Right hindlimb (tissue), 1 donor: Measurements from ENCODE around the gene DNM2.
A peak's percentile ranks its signal among the peaks of the same experiment; 100 is the strongest.
"Not testable (repeated sequence)": the region's sequence is repeated elsewhere in the genome, so short reads cannot be mapped to it uniquely, and the experiment has no call there.

Source experiments
- DNase-seq: peaks from one replicate; pipeline ENCODE4 v3.0.0-alpha.2; 2018

Gene DNM2

DNA sequence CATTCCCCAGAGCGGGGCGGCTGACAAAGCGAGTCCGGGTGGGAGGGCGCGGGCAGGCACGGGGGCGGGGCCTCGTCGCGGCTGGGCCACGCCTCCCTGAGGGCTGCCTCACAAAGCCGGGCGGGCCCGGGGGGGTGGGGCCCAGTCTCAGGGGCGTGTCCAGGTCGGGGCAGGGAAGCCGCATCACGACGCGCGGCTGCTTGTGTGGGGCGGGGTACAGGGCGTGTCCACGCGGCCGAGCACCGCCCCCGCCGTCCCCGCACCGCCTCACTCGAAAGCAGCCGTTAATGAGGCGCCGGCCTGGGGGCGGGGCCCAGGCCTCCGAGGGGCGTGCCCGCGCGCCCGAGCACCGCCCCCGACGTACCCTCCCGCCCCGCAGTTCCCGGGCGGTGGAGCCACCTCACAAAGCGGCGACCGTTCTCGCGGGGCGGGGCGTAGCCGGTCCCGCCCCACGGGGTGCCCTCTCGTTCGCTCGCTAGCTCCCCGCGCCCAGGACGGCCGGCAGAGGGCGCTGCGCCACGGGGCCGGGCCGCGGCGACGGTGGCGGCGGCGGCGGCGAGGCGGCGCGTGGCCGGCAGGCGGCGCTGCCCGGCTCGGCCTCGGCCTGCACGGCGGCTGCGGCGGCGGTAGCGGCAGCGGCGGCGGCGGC lies 153.2 kb downstream of the DNM2 start, which contains the start of gene CARM1:
TSS of gene CARM1 (plus strand) at position 599 of the 649 bp plus-strand sequence. CDS start 150 bp downstream, outside the sequence.
- peak; percentile 100 for DNase-seq

DNA sequence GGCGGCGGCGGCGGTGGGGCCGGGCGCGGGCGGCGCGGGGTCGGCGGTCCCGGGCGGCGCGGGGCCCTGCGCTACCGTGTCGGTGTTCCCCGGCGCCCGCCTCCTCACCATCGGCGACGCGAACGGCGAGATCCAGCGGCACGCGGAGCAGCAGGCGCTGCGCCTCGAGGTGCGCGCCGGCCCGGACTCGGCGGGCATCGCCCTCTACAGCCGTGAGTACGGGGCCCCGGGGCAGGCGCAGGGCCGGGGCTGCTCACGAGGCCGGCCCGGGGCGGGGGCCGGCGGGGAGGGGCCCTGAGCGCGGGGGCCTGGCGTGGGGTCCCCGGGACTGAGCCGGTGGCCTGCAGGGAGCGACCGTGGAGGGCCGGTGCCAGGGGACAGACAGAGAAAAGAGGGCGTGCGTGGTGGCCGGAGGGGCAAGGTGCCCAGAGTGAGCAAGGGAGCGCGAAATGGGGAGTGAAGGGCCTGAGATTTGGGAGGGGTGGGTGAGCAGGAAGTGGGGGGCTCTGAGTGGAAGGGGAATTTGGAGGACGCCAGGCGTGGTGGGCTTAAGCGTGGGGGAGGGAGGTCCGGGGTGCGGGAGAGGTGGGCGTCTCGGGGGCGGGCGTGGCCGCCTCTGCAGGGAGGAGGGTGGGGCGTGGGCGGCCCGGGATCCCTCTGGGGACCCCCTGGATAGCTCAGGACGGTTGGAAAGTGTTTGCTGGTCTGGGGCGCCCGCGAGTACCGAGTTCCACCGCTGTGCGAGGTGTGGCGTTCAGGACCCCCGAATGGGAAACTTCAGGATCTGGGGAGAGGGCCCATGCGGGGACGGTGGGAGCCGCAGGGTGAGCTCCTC lies 154.0 kb downstream of the DNM2 start:
- DNase-seq: peak; percentile 72

DNA sequence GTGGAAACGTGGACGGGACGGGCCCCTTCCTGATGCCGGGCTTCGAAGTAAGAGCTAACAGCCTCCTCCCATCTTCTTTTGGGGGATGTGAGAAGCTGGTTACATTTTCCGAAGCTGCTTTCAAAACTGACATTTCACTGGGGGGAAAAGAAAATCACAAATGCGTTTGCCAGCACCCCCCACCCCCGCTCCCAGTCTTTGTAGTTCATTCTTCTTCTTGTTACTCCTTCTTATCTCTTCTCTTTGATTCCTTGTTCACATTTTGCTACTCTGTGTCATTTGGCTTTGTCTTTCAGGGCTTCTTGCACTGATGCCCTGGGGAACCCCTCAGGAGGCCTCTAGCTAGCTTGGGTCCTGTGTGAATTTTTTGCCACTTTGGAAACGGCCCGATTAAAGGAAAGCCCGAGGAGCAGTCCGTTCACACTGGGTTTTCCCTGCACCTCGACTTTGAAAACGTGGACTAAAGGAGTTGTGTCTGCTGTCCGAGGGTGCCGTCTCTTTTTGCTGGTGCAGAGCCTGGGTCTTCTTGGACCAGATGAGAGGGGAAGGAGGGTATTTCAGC lies 154.7 kb downstream of the DNM2 start:
- no peak for DNase-seq

DNA sequence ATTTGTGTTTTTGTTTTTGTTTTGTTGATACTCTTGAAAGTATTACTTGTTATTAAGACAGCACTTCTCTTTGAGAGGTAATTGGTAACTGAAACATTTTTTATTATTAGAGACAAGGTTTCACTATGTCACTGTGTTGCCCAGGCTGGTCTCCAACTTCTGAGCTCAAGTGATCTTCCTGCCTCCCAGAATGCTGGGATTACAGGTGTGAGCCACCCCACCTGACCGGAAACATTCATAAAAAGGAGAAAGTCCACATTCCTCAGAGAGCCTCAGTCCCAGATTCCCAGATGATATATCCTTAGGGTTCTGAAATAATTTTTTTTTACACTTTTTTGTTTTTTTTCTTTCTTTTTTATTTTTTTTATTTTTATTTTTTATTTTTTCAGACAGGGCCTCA lies 156.1 kb downstream of the DNM2 start:
- no peak for DNase-seq

DNA sequence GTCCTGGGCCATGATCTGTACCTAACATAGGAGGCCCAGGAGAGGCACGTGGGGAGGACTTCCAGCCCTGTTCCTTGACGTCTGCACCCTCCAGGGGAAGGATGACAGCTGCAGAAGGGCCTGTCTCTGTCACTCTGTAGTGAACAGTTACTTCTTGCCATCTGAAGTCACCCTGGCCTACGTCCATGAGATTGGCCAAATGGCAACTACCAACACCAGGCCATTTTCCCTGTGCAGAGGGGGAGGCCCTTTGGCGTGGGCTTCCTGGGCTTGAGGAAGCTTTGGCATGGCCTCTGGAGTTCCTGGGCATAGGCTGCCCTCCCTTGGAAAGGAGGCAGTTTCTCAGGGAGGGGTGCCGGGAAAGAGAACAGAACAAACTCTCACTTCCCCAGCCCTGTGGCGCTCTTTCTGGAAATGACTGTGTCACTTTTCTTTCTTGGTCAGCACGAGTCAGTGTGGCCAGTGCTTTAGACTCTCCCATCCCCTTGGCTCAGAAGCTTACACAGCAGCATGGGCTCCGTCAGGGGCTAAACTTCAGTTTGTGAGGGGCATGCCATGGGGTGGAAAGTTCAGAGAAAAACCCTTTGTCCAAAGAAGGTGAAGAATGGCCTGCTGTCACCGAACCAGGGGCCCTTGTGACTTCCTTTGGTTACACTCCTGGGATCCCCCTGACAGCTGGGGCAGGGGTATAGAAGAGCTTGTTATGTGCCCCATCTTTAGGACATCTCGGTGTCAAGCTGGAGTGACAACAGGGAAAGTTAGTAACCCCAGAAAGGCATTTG lies 158.8 kb downstream of the DNM2 start:
- no peak for DNase-seq

DNA sequence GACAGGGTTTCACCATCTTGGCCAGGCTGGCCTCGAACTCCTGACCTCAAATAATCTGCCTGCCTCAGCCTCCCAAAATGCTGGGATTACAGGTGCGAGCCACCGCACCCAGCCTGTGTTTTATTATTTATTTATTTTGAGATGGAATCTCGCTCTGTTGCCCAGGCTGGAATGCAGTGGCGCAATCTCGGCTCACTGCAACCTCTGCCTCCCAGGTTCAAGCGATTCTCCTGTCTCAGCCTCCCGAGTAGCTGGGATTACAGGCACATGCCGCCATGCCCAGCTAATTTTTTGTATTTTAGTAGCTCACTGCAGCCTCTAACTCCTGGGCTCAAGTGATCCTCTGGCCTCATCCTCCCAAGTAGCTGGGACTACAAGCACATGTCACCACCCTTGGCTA lies 159.7 kb downstream of the DNM2 start:
- not testable (repeated sequence) for DNase-seq

DNA sequence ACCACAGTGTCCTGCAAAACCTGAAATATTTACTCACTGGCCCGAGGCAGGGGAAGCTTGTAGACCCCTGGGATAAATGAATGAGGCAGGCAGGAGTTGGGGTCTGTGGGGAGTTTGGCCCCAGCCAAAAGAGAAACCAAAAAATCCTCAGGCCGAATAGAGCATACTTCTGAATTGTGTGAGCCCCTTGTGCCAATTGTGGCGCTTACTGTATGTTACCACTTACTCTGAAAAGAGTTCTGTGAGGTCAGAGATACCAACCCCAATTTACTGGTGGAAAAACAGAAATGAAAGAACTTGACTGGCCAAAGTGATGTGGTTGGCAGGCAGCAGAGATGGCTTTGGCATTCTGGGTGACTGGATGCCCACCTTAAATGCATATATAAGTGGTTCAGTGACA lies 160.4 kb downstream of the DNM2 start:
- DNase-seq: no peak
